WI38 (cell line): Measurements from ENCODE around the gene MZF1.
"Not testable (repeated sequence)": the region's sequence is repeated elsewhere in the genome, so short reads cannot be mapped to it uniquely, and the experiment has no call there.

ENCODE experiments used
- H3K4me3 ChIP-seq: 2 replicates; pipeline ENCODE4 v1.5.1; 2011; ENCODE audit warnings: low read depth, mild to moderate bottlenecking, control low read depth, low read length
- TF ChIP-seq, protein P1 (sequence below): IDR thresholded peaks from 2 replicates; pipeline ENCODE4 v1.5.1; 2012; ENCODE audit warnings: low read depth, mild to moderate bottlenecking, control low read depth, low read length

Gene MZF1

DNA sequence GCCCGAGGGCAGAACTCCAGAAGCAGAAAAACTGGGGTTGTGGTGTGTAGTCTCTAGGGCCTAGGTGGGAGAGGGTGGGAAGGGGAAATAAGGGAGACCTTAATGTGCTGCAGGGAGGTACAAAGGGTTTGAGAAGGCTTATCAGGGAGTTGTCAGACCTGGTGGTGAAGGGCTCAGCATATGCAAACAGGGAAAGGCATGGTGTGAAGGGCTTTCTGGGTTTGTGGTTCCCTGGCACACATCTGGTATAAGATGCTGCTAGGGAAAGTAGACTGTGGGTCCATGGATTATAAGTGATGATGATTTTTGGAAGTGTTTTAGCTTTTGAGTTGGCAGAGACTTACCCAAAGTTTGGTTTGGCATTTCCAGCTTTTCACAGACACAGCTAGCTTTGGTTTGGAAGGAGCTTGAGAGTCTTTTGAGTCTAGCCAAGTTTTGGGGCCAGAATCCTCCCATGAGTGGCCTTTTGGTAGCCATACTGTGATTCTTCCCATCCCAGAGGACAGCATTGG, 27.1 kb downstream of the MZF1 start:
- TF ChIP-seq, protein P1, sequence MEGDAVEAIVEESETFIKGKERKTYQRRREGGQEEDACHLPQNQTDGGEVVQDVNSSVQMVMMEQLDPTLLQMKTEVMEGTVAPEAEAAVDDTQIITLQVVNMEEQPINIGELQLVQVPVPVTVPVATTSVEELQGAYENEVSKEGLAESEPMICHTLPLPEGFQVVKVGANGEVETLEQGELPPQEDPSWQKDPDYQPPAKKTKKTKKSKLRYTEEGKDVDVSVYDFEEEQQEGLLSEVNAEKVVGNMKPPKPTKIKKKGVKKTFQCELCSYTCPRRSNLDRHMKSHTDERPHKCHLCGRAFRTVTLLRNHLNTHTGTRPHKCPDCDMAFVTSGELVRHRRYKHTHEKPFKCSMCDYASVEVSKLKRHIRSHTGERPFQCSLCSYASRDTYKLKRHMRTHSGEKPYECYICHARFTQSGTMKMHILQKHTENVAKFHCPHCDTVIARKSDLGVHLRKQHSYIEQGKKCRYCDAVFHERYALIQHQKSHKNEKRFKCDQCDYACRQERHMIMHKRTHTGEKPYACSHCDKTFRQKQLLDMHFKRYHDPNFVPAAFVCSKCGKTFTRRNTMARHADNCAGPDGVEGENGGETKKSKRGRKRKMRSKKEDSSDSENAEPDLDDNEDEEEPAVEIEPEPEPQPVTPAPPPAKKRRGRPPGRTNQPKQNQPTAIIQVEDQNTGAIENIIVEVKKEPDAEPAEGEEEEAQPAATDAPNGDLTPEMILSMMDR = no peak
- peak overlapping the region; percentile 89 for H3K4me3 ChIP-seq

DNA sequence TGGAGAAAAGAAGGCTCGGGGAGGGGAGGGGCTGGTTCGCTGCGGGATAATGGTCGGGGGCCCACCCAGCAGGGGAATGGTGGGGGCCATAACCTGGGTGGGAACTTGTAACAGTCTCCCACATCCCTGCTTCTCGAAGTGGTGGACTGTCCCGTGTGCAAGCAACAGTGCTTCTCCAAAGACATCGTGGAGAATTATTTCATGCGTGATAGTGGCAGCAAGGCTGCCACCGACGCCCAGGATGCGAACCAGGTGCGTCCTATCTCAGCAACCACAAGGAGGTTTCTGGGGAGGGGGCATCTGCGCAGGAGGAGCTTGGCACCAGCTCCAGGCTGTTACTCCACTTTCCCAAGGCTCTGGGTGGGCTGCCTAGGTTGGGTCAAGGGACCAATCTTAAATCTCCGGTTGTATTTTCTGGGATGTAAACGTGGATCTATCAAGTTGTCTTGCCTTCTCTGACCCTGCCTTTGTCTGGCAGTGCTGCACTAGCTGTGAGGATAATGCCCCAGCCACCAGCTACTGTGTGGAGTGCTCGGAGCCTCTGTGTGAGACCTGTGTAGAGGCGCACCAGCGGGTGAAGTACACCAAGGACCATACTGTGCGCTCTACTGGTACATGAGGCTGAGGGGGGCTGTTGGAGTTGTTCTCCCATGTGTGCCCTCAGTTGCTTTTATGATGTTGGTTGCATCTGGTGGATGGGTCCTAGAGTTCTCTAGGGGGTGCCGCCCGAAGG, 27.7 kb downstream of the MZF1 start:
- peak overlapping the region; percentile 89 for H3K4me3 ChIP-seq
- TF ChIP-seq, protein P1 = no peak

DNA sequence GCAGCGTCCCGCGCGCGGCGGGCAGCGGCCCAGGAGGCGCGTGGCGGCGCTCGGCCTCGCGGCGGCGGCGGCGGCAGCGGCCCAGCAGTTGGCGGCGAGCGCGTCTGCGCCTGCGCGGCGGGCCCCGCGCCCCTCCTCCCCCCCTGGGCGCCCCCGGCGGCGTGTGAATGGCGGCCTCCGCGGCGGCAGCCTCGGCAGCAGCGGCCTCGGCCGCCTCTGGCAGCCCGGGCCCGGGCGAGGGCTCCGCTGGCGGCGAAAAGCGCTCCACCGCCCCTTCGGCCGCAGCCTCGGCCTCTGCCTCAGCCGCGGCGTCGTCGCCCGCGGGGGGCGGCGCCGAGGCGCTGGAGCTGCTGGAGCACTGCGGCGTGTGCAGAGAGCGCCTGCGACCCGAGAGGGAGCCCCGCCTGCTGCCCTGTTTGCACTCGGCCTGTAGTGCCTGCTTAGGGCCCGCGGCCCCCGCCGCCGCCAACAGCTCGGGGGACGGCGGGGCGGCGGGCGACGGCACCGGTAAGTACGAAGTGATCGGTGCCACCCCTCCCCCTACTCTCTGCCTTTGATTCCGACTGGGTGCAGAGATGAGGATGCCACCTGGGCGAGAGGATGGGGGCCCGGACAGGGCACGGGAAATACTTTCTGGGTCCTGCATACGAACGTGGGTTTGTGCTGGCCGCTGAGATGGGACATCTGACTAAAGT, 28.4 kb downstream of the MZF1 start:
- H3K4me3 ChIP-seq = peak overlapping the region; percentile 89
- TF ChIP-seq, protein P1 = no peak

DNA sequence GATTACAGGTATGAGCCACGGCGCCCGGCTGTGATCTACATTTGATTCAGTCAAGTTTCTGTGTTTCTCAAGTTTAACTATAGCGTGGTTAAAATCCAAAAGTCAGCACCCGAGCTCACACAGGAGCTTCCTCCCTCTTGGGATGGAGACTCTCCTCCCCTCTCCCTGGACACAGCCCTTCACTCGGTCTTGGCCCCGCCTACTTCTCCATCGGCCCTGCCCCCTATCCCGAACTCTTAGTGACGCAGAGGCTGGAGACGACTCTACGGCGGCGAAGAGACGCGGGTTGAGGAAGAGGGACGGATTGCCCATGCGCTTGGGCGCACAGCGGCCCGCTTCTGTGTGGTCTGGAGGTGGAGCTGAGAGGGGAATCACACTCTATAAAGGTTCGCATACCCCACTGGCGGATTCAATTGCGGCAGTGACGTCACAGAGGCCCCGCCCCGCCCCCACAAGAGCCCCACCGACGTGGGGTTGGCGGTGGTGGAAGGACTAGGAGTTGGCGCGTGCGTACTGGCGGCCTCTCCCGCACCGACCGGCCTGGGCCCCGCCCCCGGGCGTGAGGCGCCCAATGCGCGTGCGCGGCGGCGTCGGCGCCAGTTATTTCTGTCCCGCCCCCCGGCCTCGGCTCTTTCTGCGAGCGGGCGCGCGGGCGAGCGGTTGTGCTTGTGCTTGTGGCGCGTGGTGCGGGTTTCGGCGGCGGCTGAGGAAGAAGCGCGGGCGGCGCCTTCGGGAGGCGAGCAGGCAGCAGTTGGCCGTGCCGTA, 29.1 kb downstream of the MZF1 start, which contains the start of gene TRIM28:
TSS of gene TRIM28 (plus strand) at position 239 of the 765 bp plus-strand sequence. CDS start 694 bp downstream, outside the sequence.
- H3K4me3 ChIP-seq = peak within 1 kb of the TSS; percentile 89

DNA sequence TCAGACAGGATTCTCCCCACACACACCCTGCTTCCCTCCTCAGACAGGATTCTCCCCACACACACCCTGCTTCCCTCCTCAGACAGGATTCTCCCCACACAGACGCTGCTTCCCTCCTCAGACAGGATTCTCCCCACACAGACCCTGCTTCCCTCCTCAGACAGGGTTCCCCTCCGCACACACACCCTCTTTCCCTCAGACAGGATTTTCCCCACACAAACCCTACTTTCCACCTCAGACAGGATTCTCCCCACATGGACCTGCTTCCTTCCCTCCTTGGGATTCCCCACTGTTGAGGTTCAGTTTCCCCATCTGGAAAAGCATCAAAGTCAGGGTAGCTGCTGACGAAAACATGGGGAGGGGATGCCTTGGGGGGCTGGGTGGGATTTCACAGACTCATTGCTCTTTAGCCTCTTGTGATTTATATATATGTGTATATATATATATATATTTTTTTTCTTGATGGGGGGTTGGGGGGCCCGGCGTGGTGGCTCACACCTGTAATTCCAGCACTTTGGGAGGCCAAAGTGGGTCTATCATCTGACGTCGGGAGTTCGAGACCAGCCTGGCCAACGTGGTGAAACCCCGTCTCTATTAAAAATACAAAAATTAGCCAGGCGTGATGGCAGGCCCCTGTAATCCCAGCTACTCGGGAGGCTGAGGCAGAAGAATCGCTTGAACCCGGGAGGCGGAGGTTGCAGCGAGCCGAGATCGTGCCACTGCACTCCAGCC, 30.3 kb downstream of the MZF1 start:
- not testable (repeated sequence) for H3K4me3 ChIP-seq

More for the DNA sequence above, 29.1 kb downstream of the MZF1 start, which contains the start of gene TRIM28:
- TF ChIP-seq, protein P1 = no peak

DNA sequence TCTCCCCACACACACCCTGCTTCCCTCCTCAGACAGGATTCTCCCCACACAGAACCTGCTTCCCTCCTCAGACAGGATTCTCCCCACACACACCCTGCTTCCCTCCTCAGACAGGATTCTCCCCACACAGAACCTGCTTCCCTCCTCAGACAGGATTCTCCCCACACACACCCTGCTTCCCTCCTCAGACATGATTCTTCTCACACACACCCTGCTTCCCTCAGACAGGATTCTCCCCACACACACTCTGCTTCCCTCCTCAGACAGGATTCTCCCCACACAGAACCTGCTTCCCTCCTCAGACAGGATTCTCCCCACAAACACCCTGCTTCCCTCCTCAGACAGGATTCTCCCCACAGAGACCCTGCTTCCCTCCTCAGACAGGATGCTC, 34.0 kb downstream of the MZF1 start:
- not testable (repeated sequence) for H3K4me3 ChIP-seq

DNA sequence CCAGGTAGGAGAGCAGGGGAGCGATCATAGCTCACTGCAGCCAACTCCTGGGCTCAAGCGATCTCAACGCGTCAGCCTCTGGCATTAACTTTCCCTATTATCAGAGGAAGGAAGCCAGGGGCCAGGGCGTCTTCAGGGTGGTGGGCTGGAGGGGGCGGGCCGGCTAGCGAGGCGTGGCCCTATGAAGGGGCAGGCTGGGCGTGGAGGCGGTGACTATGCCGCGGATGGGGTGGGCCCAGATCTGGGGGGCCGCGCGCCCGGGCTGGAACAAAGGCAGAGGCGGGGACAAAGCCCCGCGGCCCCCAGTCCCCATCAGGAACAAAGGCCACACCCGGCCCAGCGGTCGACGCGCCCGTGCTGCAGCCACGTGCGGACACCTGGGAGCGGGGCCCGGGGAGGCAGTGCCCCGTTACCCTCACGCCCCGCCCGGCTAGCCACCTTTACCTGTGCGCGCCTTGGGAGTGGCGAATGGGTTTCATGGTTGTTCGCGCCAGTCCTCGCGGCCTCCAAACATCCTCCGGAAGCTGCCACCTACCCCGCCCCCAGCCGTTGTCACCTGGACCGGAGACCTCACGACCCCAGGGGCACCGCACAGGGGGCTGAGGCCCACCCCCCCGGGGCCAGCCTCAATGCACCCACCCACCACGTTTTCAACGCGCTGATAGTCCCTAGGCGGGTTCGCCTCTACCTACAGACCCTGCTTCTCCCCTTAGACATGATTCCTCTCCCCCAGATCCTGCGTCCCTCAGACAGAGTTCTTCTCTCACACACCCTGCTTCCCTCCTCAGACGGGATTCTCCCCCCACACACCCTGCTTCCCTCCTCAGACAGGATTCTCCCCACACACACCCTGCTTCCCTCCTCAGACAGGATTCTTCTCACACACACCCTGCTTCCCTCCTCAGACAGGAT, 34.6 kb downstream of the MZF1 start:
- TF ChIP-seq, protein P1 = no peak
- H3K4me3 ChIP-seq = no peak overlapping the region
